GM13977 (cell line): ENCODE results near the gene GYPA.
"Not testable (repeated sequence)": the region's sequence is repeated elsewhere in the genome, so short reads cannot be mapped to it uniquely, and the experiment has no call there.

Experiments
- DNase-seq: peaks from one replicate; pipeline ENCODE4 v3.0.0; 2012; ENCODE audit warnings: low spot score
- in situ Hi-C: fragments of 300-500 bp; cut with MboI; formaldehyde crosslinking; loops from one replicate; pipeline ENCODE4 v1.12.0; 2022; ENCODE audit warnings: low sequenced_read_pairs, low pct_unique_long_range_greater_than_20kb, mixed read lengths, inconsistent platforms; ENCODE audit not compliant: unreplicated experiment
- TF ChIP-seq, protein P1 (sequence below): IDR thresholded peaks from 2 replicates; pipeline ENCODE4 v1.5.1; 2012; ENCODE audit warnings: mild to moderate bottlenecking, control low read depth; ENCODE audit not compliant: insufficient read depth; ENCODE audit errors: extremely low read depth, missing control alignments

Gene GYPA

DNA sequence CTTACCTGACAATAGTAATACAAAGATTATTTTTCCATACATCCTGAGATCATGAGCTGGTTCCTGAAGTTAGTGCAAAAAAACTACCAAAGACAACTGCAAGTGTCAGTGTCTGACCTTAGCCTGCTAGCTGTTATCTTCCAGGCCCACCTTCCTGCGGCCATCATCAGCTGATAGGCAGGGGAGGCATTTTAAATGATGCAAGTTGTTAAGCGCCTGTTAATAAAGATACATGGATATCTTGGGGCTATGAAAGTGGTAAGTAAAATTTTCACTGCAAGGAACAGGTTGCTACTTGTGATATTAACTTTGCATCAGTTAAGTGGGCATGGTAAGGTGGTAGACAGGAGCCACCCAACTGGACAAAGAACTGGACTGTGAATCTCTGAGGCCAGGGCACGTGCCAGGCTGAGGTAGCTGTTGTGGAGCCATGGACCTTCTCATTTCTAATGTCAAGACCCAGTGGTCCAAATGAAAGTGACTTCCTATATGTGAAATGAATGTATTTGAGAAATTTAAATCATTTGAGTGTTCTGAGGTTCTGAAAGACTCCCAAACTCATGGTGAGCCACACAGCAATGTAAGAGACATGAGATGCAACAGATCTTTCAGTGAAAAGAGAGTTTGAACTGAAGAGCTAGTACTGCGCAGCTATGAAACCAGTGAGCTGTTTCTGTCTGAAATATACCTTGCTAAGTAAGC lies at the start of gene GYPA:
GYPA (minus strand) TSS at position 125 of the 702 bp plus-strand sequence; CDS start at position 42, 83 bp downstream.
- in situ Hi-C loops, DNase-seq: not testable (repeated sequence)

DNA sequence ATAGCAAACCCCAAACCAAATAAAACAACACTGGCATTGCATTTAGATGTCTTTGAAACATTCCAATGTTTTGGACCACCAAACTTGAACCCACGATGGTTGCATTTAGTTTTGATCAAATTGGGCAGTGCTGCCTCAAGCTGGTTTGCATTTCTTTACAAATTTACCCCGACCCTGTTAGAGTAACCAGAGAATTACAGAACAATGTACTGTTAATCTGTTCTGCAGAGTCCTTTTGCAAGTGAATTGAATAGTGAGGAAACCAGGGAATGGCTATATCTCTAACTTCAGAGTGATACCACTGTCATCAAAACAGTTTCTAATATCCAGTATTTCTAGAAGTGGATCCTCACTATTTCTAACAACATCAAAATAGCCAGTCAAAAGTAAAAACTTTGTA lies 49.5 kb upstream of the GYPA start:
- TF ChIP-seq, protein P1, sequence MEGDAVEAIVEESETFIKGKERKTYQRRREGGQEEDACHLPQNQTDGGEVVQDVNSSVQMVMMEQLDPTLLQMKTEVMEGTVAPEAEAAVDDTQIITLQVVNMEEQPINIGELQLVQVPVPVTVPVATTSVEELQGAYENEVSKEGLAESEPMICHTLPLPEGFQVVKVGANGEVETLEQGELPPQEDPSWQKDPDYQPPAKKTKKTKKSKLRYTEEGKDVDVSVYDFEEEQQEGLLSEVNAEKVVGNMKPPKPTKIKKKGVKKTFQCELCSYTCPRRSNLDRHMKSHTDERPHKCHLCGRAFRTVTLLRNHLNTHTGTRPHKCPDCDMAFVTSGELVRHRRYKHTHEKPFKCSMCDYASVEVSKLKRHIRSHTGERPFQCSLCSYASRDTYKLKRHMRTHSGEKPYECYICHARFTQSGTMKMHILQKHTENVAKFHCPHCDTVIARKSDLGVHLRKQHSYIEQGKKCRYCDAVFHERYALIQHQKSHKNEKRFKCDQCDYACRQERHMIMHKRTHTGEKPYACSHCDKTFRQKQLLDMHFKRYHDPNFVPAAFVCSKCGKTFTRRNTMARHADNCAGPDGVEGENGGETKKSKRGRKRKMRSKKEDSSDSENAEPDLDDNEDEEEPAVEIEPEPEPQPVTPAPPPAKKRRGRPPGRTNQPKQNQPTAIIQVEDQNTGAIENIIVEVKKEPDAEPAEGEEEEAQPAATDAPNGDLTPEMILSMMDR = no peak
- DNase-seq = no peak
- in situ Hi-C loops = loop anchor here (25.0 kb wide), 1 partner anchor 597 kb away; no protein-coding TSS in a partner anchor

DNA sequence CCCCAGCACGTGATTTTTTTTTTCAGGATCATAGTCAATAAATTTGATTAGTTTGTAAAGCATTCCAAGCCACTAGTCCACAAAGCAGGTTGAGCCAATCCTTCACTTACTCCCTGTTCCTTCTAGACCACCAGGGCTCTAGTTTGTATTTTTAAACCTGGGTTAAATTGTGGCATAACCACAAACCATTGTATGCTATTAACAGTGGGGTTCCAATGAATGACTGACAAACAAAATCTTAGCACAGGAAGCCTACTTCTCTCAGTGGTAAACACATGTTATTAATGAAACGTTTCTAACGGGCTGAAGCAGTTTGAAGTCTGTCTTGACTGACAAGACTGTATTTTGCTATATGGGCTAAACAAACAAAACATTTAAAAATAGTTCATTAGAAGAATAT lies 48.6 kb upstream of the GYPA start:
- in situ Hi-C loops = loop anchor here (25.0 kb wide), 1 partner anchor 598 kb away; no protein-coding TSS in a partner anchor
- TF ChIP-seq, protein P1 = no peak
- DNase-seq = no peak

DNA sequence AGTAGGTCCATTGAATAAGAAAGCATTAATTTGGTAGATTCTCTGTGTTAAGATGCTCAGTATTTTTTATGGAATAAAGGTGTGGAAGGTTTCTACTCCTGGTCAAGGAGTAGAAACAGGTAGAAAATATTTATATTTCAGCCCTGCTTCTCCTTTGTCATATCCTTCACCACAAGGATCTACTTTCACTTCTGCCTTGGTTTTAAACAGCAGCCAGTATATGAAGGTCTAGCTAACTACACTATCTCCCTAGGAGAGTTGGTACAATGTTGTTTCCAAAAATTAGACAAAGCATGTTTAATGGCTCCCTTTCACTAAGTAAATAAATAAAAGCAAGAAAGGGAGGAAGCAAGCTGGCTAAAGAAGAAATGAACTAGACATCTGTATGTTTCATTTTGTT lies 44.6 kb upstream of the GYPA start:
- TF ChIP-seq, protein P1 = no peak
- in situ Hi-C loops = loop anchor here (25.0 kb wide), 1 partner anchor 602 kb away; no protein-coding TSS in a partner anchor
- no peak for DNase-seq

DNA sequence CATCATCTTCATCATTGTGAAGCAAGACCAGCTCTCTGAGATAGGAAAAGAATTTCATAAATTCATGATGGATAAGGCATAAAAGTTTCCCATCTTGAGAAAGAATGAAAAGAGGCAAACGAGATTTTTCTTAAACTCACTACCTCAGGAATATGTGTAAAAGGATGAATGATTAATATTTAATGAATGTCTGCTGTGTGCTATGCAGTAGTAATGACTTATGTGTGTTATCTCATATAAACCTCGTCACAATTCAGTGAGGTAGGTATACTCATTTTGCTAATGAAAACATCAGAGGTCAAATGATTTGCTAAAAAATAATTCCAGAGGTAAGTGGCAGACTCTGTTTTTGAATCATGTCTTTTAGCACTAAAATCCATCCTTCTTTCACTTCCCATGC lies 42.6 kb upstream of the GYPA start:
- TF ChIP-seq, protein P1 = no peak
- in situ Hi-C loops = loop anchor here (25.0 kb wide), 1 partner anchor 604 kb away; no protein-coding TSS in a partner anchor
- DNase-seq = no peak

DNA sequence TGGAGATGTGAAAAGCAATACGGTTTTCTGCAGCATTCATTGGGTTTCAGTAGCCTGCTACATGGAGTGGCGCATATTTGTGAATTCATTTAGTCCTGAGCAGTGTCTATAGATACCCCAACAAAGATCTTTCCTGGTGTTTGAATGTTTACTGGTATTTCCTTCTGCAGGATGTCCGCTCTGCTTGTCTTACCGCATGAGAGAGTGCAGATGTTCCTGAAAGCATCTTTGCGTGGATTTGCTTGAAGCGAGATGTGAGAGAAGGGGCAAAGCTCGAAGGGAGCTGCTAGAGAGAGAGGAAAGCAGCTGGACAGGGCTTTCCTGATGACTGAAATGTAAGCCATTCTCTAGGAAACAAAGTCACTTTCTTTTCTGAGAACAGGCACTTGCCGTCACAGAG lies 40.9 kb upstream of the GYPA start:
- DNase-seq = no peak
- in situ Hi-C loops = loop anchor here (25.0 kb wide), 1 partner anchor 606 kb away; no protein-coding TSS in a partner anchor
- TF ChIP-seq, protein P1 = no peak

DNA sequence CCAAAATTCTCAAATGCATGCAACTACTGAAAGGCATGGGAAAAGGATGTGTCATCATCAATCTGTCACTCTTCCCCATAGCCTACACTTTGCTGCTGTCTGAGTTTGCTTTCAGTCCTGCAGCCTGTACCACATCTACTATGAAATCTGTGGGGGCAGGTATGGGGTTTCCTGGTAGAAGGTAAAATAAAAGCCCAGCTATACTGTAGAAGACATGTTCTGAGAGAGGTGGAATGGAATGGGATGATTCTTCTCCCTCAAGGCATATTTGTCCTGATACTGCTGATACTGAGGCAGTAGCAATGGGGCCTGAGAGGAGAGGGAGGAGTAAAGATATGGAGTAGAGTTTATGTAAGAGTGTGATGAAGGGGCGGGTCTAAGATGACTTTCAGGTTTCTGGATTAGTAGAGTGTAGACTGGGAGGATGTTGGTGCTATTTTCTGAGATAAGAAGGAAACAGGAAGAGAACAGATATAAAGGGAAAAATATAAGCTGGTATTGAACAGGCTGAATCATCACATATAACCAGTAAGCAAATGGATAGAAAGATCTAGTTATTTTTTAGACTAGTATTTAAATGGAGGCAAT lies 38.7 kb upstream of the GYPA start:
- in situ Hi-C loops = loop anchor here (10.0 to 25.0 kb wide), 2 partner anchors 608 to 886 kb away; no protein-coding TSS in a partner anchor
- TF ChIP-seq, protein P1 = no peak
- no peak for DNase-seq
